ENCODE results near the gene ARMH1. TPM values are rescaled to one million over a fixed set of nuclear protein-coding genes. Genes with fewer than 3 reads are reported as not detected.

ARMH1 gene
- total RNA-seq, 1 donor from 2014 or later: 4.7 TPM

GRCh38 chr1:44676484-44677200, 2.1 kb downstream of the ARMH1 start:
- no peak overlapping the region for H3K4me3 ChIP-seq (ENCODE audit: low read depth, low read length)
- TF ChIP-seq CTCF (IDR thresholded peaks at IDR 0.05; ENCODE audit: insufficient read depth, low read length, poor library complexity, severe bottlenecking): no peak
- H3K36me3 ChIP-seq (ENCODE audit: control insufficient read depth, insufficient read depth, low read length): no peaks in the 10 kb centered on the region
- H3K27me3 ChIP-seq (ENCODE audit: control insufficient read depth, insufficient read depth, low read length): no peaks in the 10 kb centered on the region
- no peak for DNase-seq (ENCODE audit: low read depth)

GRCh38 chr1:44677201-44677766, 2.8 kb downstream of the ARMH1 start:
- H3K36me3 ChIP-seq (ENCODE audit: control insufficient read depth, insufficient read depth, low read length): no peaks in the 10 kb centered on the region
- H3K27me3 ChIP-seq (ENCODE audit: control insufficient read depth, insufficient read depth, low read length): no peaks in the 10 kb centered on the region
- no peak for DNase-seq (ENCODE audit: low read depth)
- H3K4me3 ChIP-seq (ENCODE audit: low read depth, low read length): no peak overlapping the region
- peak; percentile 45 for TF ChIP-seq CTCF (IDR thresholded peaks at IDR 0.05; ENCODE audit: insufficient read depth, low read length, poor library complexity, severe bottlenecking)

- Histone ChIP-seq H3K36me3 (ENCODE audit: control insufficient read depth, insufficient read depth, low read length) (no peaks in the 10 kb centered on the region), H3K4me3 (ENCODE audit: low read depth, low read length) (no peak overlapping the region), H3K27me3 (ENCODE audit: control insufficient read depth, insufficient read depth, low read length) (no peaks in the 10 kb centered on the region)
- DNase-seq (ENCODE audit: low read depth): no peak
- TF ChIP-seq CTCF (IDR thresholded peaks at IDR 0.05; ENCODE audit: insufficient read depth, low read length, poor library complexity, severe bottlenecking): no peak
These were observed 3.6 kb downstream of the ARMH1 start for GRCh38 chr1:44678120-44678519.

GRCh38 chr1:44678626-44679025, 4.1 kb downstream of the ARMH1 start:
- TF ChIP-seq CTCF (IDR thresholded peaks at IDR 0.05; ENCODE audit: insufficient read depth, low read length, poor library complexity, severe bottlenecking): no peak
- H3K27me3 ChIP-seq (ENCODE audit: control insufficient read depth, insufficient read depth, low read length): no peaks in the 10 kb centered on the region
- H3K4me3 ChIP-seq (ENCODE audit: low read depth, low read length): no peak overlapping the region
- DNase-seq (ENCODE audit: low read depth): no peak
- H3K36me3 ChIP-seq (ENCODE audit: control insufficient read depth, insufficient read depth, low read length): no peaks in the 10 kb centered on the region

GRCh38 chr1:44679468-44679867, 5.0 kb downstream of the ARMH1 start:
- no peak for TF ChIP-seq CTCF (IDR thresholded peaks at IDR 0.05; ENCODE audit: insufficient read depth, low read length, poor library complexity, severe bottlenecking)
- Histone ChIP-seq H3K4me3 (ENCODE audit: low read depth, low read length) (no peak overlapping the region), H3K27me3 (ENCODE audit: control insufficient read depth, insufficient read depth, low read length) (no peaks in the 10 kb centered on the region), H3K36me3 (ENCODE audit: control insufficient read depth, insufficient read depth, low read length) (no peaks in the 10 kb centered on the region)
- DNase-seq (ENCODE audit: low read depth): no peak
